ENCODE results near the gene TSTD2.

DNA sequence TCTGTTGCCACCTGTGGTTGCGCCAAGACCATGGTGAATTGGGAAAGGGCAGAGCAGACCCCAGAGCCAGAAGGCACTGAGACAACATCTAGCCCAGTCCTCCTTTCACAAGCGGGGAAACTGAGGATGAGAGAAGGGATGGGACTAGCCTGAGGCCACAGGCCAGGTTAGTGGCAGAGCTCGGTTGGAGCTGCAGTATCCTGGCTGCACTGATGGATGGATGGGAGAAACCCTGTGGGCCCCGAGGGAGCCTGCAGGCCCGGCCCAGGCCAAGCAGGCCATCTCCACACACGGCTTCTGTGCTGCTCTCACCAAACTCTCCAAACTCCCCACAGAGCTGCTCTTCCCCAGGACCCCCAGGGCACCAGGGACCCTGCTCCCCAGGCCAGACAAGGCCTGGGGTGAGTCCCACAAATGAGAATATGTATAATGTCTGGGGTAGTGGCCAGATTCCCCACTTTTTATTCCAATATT is 60.2 kb downstream of the TSTD2 start:
- no peak for TF ChIP-seq CTCF (IDR thresholded peaks at IDR 0.05 in 4 of 5, conservative IDR thresholded peaks at IDR 0.05 in 1 of 5)
- TF ChIP-seq POLR2A (IDR thresholded peaks at IDR 0.05), result no peak
